ENCODE measurements around the gene CAND2.

Gene CAND2

GRCh38 chr3:12793701-12794100, 2.8 kb upstream of the CAND2 start:
- H3K4me3 ChIP-seq (ENCODE audit: low read length, poor library complexity, severe bottlenecking), result no peak overlapping the region
- H3F3A ChIP-seq (ENCODE audit: low read depth), result no peaks in the 10 kb centered on the region
- no peaks in the 10 kb centered on the region for H3K27me3 ChIP-seq (ENCODE audit: insufficient read depth, low read length, poor library complexity, severe bottlenecking)
- TF ChIP-seq EZH2phosphoT487 (IDR thresholded peaks at IDR 0.05; ENCODE audit: borderline replicate concordance), result no peak
- no peak for TF ChIP-seq CTCF (conservative IDR thresholded peaks at IDR 0.05; ENCODE audit: low read length)
- H3K4me2 ChIP-seq (ENCODE audit: low read depth, low read length, poor library complexity, severe bottlenecking), result no peak overlapping the region
- no peaks in the 10 kb centered on the region for H3K36me3 ChIP-seq (ENCODE audit: insufficient read depth, low read length)
- H4K20me1 ChIP-seq (ENCODE audit: insufficient read depth, low read length, poor library complexity, severe bottlenecking), result no peaks in the 10 kb centered on the region
- no peak overlapping the region for H2AFZ ChIP-seq (ENCODE audit: low read length)
- H3K9ac ChIP-seq (ENCODE audit: low read depth, low read length, poor library complexity, severe bottlenecking), result no peak overlapping the region
- H3K9me2 ChIP-seq (replicated peaks; ENCODE audit: low read depth, low read length), result no peaks in the 10 kb centered on the region
- no peaks in the 10 kb centered on the region for H3K79me2 ChIP-seq (ENCODE audit: insufficient read depth, low read length)
- no peaks in the 10 kb centered on the region for H3K4me1 ChIP-seq (ENCODE audit: insufficient read depth, low read length, poor library complexity, severe bottlenecking)
- no peaks in the 10 kb centered on the region for H3K9me3 ChIP-seq (ENCODE audit: insufficient read depth, low read depth, low read length)

- no peaks in the 10 kb centered on the region for H3K27me3 ChIP-seq (ENCODE audit: insufficient read depth, low read length, poor library complexity, severe bottlenecking)
- H3K9ac ChIP-seq (ENCODE audit: low read depth, low read length, poor library complexity, severe bottlenecking), result no peak overlapping the region
- no peak overlapping the region for H3K4me3 ChIP-seq (ENCODE audit: low read length, poor library complexity, severe bottlenecking)
- TF ChIP-seq CTCF (conservative IDR thresholded peaks at IDR 0.05; ENCODE audit: low read length) (no peak), EZH2phosphoT487 (IDR thresholded peaks at IDR 0.05; ENCODE audit: borderline replicate concordance) (no peak)
- H3K4me1 ChIP-seq (ENCODE audit: insufficient read depth, low read length, poor library complexity, severe bottlenecking), result no peaks in the 10 kb centered on the region
- H3F3A ChIP-seq (ENCODE audit: low read depth), result no peaks in the 10 kb centered on the region
- no peaks in the 10 kb centered on the region for H3K9me2 ChIP-seq (replicated peaks; ENCODE audit: low read depth, low read length)
- no peaks in the 10 kb centered on the region for H4K20me1 ChIP-seq (ENCODE audit: insufficient read depth, low read length, poor library complexity, severe bottlenecking)
- no peak overlapping the region for H2AFZ ChIP-seq (ENCODE audit: low read length)
- no peaks in the 10 kb centered on the region for H3K79me2 ChIP-seq (ENCODE audit: insufficient read depth, low read length)
- H3K4me2 ChIP-seq (ENCODE audit: low read depth, low read length, poor library complexity, severe bottlenecking), result no peak overlapping the region
- no peaks in the 10 kb centered on the region for H3K36me3 ChIP-seq (ENCODE audit: insufficient read depth, low read length)
- no peaks in the 10 kb centered on the region for H3K9me3 ChIP-seq (ENCODE audit: insufficient read depth, low read depth, low read length)
Observed at GRCh38 chr3:12797124-12797891, 828 bp downstream of the CAND2 start.

GRCh38 chr3:12797892-12798558, 1.5 kb downstream of the CAND2 start:
- Histone ChIP-seq H3K27me3 (ENCODE audit: insufficient read depth, low read length, poor library complexity, severe bottlenecking) (no peaks in the 10 kb centered on the region), H3K4me1 (ENCODE audit: insufficient read depth, low read length, poor library complexity, severe bottlenecking) (no peaks in the 10 kb centered on the region), H3K79me2 (ENCODE audit: insufficient read depth, low read length) (no peaks in the 10 kb centered on the region), H3K9me3 (ENCODE audit: insufficient read depth, low read depth, low read length) (no peaks in the 10 kb centered on the region), H3F3A (ENCODE audit: low read depth) (no peaks in the 10 kb centered on the region), H3K36me3 (ENCODE audit: insufficient read depth, low read length) (no peaks in the 10 kb centered on the region), H3K9me2 (replicated peaks; ENCODE audit: low read depth, low read length) (no peaks in the 10 kb centered on the region), H3K4me2 (ENCODE audit: low read depth, low read length, poor library complexity, severe bottlenecking) (no peak overlapping the region), H4K20me1 (ENCODE audit: insufficient read depth, low read length, poor library complexity, severe bottlenecking) (no peaks in the 10 kb centered on the region), H3K9ac (ENCODE audit: low read depth, low read length, poor library complexity, severe bottlenecking) (no peak overlapping the region), H2AFZ (ENCODE audit: low read length) (no peak overlapping the region), H3K4me3 (ENCODE audit: low read length, poor library complexity, severe bottlenecking) (no peak overlapping the region)
- TF ChIP-seq EZH2phosphoT487 (IDR thresholded peaks at IDR 0.05; ENCODE audit: borderline replicate concordance) (no peak), CTCF (conservative IDR thresholded peaks at IDR 0.05; ENCODE audit: low read length) (no peak)

All from Loucy (cell line).